ENCODE results near the gene PAGR1. TPM values are rescaled to one million over a fixed set of nuclear protein-coding genes. Genes with fewer than 3 reads are reported as not detected.

PAGR1 gene
- total and polyA plus RNA-seq, 4 donors: 7.3 to 18.7 (median 14.0) TPM

DNA sequence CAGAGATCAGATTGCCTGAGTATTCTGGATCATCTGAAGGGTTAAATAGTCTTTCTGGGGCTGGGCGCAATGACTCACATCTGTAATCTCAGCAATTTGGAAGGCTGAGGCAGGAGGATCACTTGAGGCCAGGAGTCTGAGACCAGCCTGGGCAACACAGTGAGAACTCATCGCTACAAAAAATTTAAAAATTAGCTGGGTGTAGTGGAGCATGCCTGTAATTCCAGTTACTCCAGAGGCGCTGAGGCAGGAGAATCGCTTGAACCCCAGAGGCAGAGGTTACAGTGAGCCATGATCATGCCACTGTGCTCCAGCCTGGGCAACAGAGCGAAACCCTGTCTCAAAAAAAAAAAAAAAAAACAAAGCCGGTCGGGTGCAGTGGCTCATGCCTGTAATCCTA is 20.0 kb downstream of the PAGR1 start (continued):
- TF ChIP-seq GABPA (IDR thresholded peaks at IDR 0.05 in 1 of 2, conservative IDR thresholded peaks at IDR 0.05 in 1 of 2) (no peak), EGR1 (IDR thresholded peaks at IDR 0.05; ENCODE audit: low read depth in 2 of 2) (no peak), NR2F2 (IDR thresholded peaks at IDR 0.05) (no peak), JUND (IDR thresholded peaks at IDR 0.05) (no peak), SP1 (IDR thresholded peaks at IDR 0.05) (no peak)
- TF ChIP-seq, protein P1, sequence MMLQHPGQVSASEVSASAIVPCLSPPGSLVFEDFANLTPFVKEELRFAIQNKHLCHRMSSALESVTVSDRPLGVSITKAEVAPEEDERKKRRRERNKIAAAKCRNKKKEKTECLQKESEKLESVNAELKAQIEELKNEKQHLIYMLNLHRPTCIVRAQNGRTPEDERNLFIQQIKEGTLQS (IDR thresholded peaks at IDR 0.05): no peak
- TF ChIP-seq, protein P2, sequence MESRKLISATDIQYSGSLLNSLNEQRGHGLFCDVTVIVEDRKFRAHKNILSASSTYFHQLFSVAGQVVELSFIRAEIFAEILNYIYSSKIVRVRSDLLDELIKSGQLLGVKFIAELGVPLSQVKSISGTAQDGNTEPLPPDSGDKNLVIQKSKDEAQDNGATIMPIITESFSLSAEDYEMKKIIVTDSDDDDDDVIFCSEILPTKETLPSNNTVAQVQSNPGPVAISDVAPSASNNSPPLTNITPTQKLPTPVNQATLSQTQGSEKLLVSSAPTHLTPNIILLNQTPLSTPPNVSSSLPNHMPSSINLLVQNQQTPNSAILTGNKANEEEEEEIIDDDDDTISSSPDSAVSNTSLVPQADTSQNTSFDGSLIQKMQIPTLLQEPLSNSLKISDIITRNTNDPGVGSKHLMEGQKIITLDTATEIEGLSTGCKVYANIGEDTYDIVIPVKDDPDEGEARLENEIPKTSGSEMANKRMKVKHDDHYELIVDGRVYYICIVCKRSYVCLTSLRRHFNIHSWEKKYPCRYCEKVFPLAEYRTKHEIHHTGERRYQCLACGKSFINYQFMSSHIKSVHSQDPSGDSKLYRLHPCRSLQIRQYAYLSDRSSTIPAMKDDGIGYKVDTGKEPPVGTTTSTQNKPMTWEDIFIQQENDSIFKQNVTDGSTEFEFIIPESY (IDR thresholded peaks at IDR 0.05): no peak

DNA sequence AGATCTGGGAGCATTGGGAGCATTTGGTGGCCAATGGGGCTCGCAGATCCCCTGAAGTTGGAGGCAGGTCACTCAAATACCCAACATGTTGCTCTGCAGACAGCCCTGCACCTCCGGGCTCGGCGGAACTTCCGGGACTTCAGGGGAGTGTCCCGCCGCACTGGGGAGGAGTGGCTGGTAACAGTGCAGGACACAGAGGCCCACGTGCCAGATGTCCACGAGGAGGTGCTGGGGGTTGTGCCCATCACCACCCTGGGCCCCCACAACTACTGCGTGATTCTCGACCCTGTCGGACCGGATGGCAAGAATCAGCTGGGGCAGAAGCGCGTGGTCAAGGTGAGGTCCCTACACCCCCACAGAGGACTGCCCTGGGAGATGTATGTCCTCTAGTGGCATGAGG is 20.7 kb downstream of the PAGR1 start:
- no peak for DNase-seq (ENCODE audit: low spot score)
- TF ChIP-seq EGR1 (IDR thresholded peaks at IDR 0.05; ENCODE audit: low read depth in 2 of 2): no peak

DNA sequence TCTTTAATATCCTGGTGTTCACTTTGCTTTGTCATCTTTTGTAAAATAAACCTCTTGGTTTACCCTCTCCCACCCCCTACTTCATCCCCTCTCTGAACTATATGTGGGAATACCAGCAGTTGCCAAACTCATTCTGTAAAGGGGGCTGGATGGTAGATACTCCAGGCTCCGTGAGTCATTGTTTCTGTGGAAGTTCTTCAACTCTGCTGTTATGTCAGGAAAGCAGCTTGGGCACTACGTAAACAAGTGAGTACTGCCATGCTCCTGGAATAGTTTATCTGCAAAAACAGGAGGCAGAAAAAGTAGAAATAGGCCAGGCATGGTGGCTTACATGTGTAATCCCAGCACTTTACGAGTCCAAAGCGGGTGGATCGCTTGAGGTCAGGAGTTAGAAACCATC is 21.9 kb downstream of the PAGR1 start:
- no peaks in the 10 kb centered on the region for H3K27me3 ChIP-seq (ENCODE audit: control insufficient read depth in 4 of 4, insufficient read depth in 4 of 4, low read length in 3 of 4)
- H3K9me3 ChIP-seq (ENCODE audit: control insufficient read depth in 4 of 4, low read length in 3 of 4): no peaks in the 10 kb centered on the region
- no peak overlapping the region for H3K27ac ChIP-seq (ENCODE audit: low read depth in 1 of 2, low read length in 2 of 2)
- no peak overlapping the region for H3K9ac ChIP-seq (ENCODE audit: low read depth in 1 of 2, low read length in 2 of 2)
- no peak for DNase-seq (ENCODE audit: low spot score)
- no peaks in the 10 kb centered on the region for H3K4me1 ChIP-seq (ENCODE audit: control insufficient read depth in 4 of 4, insufficient read depth in 4 of 4, low read length in 3 of 4)
- TF ChIP-seq, protein P2 (IDR thresholded peaks at IDR 0.05): no peak
- TF ChIP-seq, protein P3, sequence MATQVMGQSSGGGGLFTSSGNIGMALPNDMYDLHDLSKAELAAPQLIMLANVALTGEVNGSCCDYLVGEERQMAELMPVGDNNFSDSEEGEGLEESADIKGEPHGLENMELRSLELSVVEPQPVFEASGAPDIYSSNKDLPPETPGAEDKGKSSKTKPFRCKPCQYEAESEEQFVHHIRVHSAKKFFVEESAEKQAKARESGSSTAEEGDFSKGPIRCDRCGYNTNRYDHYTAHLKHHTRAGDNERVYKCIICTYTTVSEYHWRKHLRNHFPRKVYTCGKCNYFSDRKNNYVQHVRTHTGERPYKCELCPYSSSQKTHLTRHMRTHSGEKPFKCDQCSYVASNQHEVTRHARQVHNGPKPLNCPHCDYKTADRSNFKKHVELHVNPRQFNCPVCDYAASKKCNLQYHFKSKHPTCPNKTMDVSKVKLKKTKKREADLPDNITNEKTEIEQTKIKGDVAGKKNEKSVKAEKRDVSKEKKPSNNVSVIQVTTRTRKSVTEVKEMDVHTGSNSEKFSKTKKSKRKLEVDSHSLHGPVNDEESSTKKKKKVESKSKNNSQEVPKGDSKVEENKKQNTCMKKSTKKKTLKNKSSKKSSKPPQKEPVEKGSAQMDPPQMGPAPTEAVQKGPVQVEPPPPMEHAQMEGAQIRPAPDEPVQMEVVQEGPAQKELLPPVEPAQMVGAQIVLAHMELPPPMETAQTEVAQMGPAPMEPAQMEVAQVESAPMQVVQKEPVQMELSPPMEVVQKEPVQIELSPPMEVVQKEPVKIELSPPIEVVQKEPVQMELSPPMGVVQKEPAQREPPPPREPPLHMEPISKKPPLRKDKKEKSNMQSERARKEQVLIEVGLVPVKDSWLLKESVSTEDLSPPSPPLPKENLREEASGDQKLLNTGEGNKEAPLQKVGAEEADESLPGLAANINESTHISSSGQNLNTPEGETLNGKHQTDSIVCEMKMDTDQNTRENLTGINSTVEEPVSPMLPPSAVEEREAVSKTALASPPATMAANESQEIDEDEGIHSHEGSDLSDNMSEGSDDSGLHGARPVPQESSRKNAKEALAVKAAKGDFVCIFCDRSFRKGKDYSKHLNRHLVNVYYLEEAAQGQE (IDR thresholded peaks at IDR 0.05): no peak
- TF ChIP-seq JUND (IDR thresholded peaks at IDR 0.05) (no peak), NR2F2 (IDR thresholded peaks at IDR 0.05) (no peak), YY1 (IDR thresholded peaks at IDR 0.05) (no peak), RXRA (IDR thresholded peaks at IDR 0.05) (no peak), HNF4A (conservative IDR thresholded peaks at IDR 0.05) (no peak), RAD21 (IDR thresholded peaks at IDR 0.05) (no peak), EGR1 (IDR thresholded peaks at IDR 0.05; ENCODE audit: low read depth in 2 of 2) (no peak), FOXA2 (IDR thresholded peaks at IDR 0.05) (no peak)
- TF ChIP-seq, protein P4, sequence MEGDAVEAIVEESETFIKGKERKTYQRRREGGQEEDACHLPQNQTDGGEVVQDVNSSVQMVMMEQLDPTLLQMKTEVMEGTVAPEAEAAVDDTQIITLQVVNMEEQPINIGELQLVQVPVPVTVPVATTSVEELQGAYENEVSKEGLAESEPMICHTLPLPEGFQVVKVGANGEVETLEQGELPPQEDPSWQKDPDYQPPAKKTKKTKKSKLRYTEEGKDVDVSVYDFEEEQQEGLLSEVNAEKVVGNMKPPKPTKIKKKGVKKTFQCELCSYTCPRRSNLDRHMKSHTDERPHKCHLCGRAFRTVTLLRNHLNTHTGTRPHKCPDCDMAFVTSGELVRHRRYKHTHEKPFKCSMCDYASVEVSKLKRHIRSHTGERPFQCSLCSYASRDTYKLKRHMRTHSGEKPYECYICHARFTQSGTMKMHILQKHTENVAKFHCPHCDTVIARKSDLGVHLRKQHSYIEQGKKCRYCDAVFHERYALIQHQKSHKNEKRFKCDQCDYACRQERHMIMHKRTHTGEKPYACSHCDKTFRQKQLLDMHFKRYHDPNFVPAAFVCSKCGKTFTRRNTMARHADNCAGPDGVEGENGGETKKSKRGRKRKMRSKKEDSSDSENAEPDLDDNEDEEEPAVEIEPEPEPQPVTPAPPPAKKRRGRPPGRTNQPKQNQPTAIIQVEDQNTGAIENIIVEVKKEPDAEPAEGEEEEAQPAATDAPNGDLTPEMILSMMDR (IDR thresholded peaks at IDR 0.05; ENCODE audit: low read depth, low read length, missing input control): no peak
- TF ChIP-seq, protein P5, sequence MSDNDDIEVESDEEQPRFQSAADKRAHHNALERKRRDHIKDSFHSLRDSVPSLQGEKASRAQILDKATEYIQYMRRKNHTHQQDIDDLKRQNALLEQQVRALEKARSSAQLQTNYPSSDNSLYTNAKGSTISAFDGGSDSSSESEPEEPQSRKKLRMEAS (IDR thresholded peaks at IDR 0.05): no peak
- peaks cover 22 to 67% (median 28%) of the 10 kb centered on the region in 4 donors for H3K36me3 ChIP-seq (ENCODE audit: control insufficient read depth in 4 of 4, insufficient read depth in 3 of 4, low read depth in 1 of 4, low read length in 3 of 4)
- no peak overlapping the region for H3K4me3 ChIP-seq (ENCODE audit: low read depth in 1 of 3, low read length in 3 of 3)
- WGBS: 96% methylated on average over 5 of the region's 5 CpGs

More for the DNA sequence above, 20.7 kb downstream of the PAGR1 start:
- no peaks in the 10 kb centered on the region for H3K9me3 ChIP-seq (ENCODE audit: control insufficient read depth in 4 of 4, low read length in 3 of 4)
- peaks cover 20 to 61% (median 24%) of the 10 kb centered on the region in 4 donors for H3K36me3 ChIP-seq (ENCODE audit: control insufficient read depth in 4 of 4, insufficient read depth in 3 of 4, low read depth in 1 of 4, low read length in 3 of 4)
- H3K4me3 ChIP-seq (ENCODE audit: low read depth in 1 of 3, low read length in 3 of 3): no peak overlapping the region
- H3K4me1 ChIP-seq (ENCODE audit: control insufficient read depth in 4 of 4, insufficient read depth in 4 of 4, low read length in 3 of 4): peaks cover 0 to 2% (median 0%) of the 10 kb centered on the region in 4 donors
- WGBS: 93% methylated on average over 15 of the region's 15 CpGs
- H3K27me3 ChIP-seq (ENCODE audit: control insufficient read depth in 4 of 4, insufficient read depth in 4 of 4, low read length in 3 of 4): no peaks in the 10 kb centered on the region
- H3K27ac ChIP-seq (ENCODE audit: low read depth in 1 of 2, low read length in 2 of 2): no peak overlapping the region
- H3K9ac ChIP-seq (ENCODE audit: low read depth in 1 of 2, low read length in 2 of 2): no peak overlapping the region

Data from liver (tissue), 9 donors.